Endothelial cell of umbilical vein (primary cell): Measurements from ENCODE around the gene ZFPM1. TPM values are rescaled to one million over a fixed set of nuclear protein-coding genes. Genes with fewer than 3 reads are reported as not detected.

ENCODE experiments used
- BruUV-seq: library from RNA; stranded (reverse); fragments of 400-500 nt; replicated peaks from 2 replicates; lab custom pipeline; 2021; lab: Mats Ljungman, UMichigan
- CTCF ChIA-PET: fragments of 300-600, 350-600 bp; sonication (Branson Sonifier 250); formaldehyde crosslinking; loops from one replicate; lab custom pipeline; 2021; ENCODE audit warnings: antibody characterized with exemption, inconsistent platforms; lab: Charles Lee
- POLR2A ChIA-PET: fragments of 300-600, 350-600 bp; sonication (Branson Sonifier 250); formaldehyde crosslinking; loops from one replicate; lab custom pipeline; 2021; ENCODE audit warnings: antibody characterized with exemption, inconsistent platforms; lab: Charles Lee
- DNase-seq: peaks from one replicate; pipeline ENCODE4 v3.0.0-alpha.2; 2011; ENCODE audit warnings: low read depth, low spot score
- FAIRE-seq: peaks from 2 replicates; lab custom pipeline; 2011; peaks lifted over from hg19 to GRCh38; lab: Jason Lieb, UNC
- H2AFZ ChIP-seq: 2 replicates; pipeline ENCODE4 v1.6.0; 2012; ENCODE audit warnings: low read depth, low read length, control low read depth, inconsistent platforms
- H3K27ac ChIP-seq: 2 replicates; pipeline ENCODE4 v1.5.1; 2011; ENCODE audit warnings: low read depth, mild to moderate bottlenecking, control low read depth, low read length, moderate library complexity; ENCODE audit not compliant: insufficient read depth
- H3K27me3 ChIP-seq, 2 experiments: 2 replicates each; pipeline versions ENCODE4 v1.6.0 to v1.6.1; 2011; ENCODE audit warnings: low read length in 2 of 2, mixed read lengths in 1 of 2; ENCODE audit not compliant: control insufficient read depth in 2 of 2, insufficient read depth in 2 of 2
- H3K36me3 ChIP-seq, 2 experiments: 2 replicates in 1 of 2; 3 replicates in 1 of 2; pipeline ENCODE4 v1.5.1; 2011; ENCODE audit warnings: low read length in 2 of 2, mild to moderate bottlenecking in 1 of 2, moderate library complexity in 1 of 2; ENCODE audit not compliant: control insufficient read depth in 2 of 2, insufficient read depth in 2 of 2; ENCODE audit errors: extremely low read depth in 1 of 2
- H3K4me1 ChIP-seq: 3 replicates; pipeline ENCODE4 v1.5.1; 2011; ENCODE audit warnings: mild to moderate bottlenecking, low read length; ENCODE audit not compliant: control insufficient read depth, insufficient read depth; ENCODE audit errors: extremely low read depth
- H3K4me2 ChIP-seq: 2 replicates; pipeline ENCODE4 v1.6.1; 2011; ENCODE audit warnings: low read length, control low read depth, mixed read lengths; ENCODE audit not compliant: insufficient read depth
- H3K4me3 ChIP-seq, 3 experiments: fragments of 200-600 bp in 1 of 3; sonication (generic), shearing (Covaris generic) in 1 of 3; replicated peaks in 1 of 3; 2 replicates each; pipeline ENCODE4 v1.5.1; 2011 to 2016; ENCODE audit warnings: control low read depth in 3 of 3, low read length in 3 of 3, mild to moderate bottlenecking in 2 of 3, inconsistent platforms in 1 of 3, low read depth in 1 of 3, moderate library complexity in 1 of 3; ENCODE audit not compliant: insufficient read depth in 1 of 3
- H3K79me2 ChIP-seq: 2 replicates; pipeline ENCODE4 v1.6.0; 2012; ENCODE audit warnings: low read length, inconsistent platforms; ENCODE audit not compliant: control insufficient read depth, insufficient read depth
- H3K9ac ChIP-seq: replicated peaks from 2 replicates; pipeline ENCODE3; 2011; ENCODE audit warnings: low read length, control low read depth; ENCODE audit not compliant: insufficient read depth; ENCODE audit errors: extremely low read depth
- H3K9me1 ChIP-seq: replicated peaks from 3 replicates; pipeline ENCODE4 v1.6.0; 2011; ENCODE audit warnings: mild to moderate bottlenecking, low read length; ENCODE audit not compliant: control insufficient read depth, insufficient read depth; ENCODE audit errors: extremely low read depth
- H3K9me3 ChIP-seq: replicated peaks from 2 replicates; pipeline ENCODE4 v1.5.1; 2012; ENCODE audit warnings: low read length, inconsistent platforms; ENCODE audit not compliant: control insufficient read depth, insufficient read depth
- H4K20me1 ChIP-seq: replicated peaks from 2 replicates; pipeline ENCODE3; 2011; ENCODE audit warnings: mild to moderate bottlenecking, low read length; ENCODE audit not compliant: control insufficient read depth, insufficient read depth; ENCODE audit errors: extremely low read depth
- GATA2 ChIP-seq: IDR thresholded peaks from 2 replicates; pipeline ENCODE4 v1.7.0; 2011; ENCODE audit warnings: low read depth, mild to moderate bottlenecking, moderate library complexity, mixed read lengths, low read length; ENCODE audit not compliant: insufficient read length, insufficient read depth
- JUN ChIP-seq: IDR thresholded peaks from 2 replicates; pipeline ENCODE4 v1.6.1; 2011; ENCODE audit warnings: borderline replicate concordance, low read depth; ENCODE audit not compliant: insufficient read length, insufficient read depth
- MAX ChIP-seq: IDR thresholded peaks from 2 replicates; pipeline ENCODE4 v1.6.1; 2011; ENCODE audit not compliant: insufficient read depth, insufficient read length
- MYC ChIP-seq: IDR thresholded peaks from one replicate; pipeline ENCODE4 v1.6.1; 2011; ENCODE audit warnings: mild to moderate bottlenecking, low read depth, low read length
- POLR2A ChIP-seq: IDR thresholded peaks from 2 replicates; pipeline ENCODE4 v1.6.1; 2012; ENCODE audit warnings: low read depth, mild to moderate bottlenecking, control low read depth, low read length
- POLR2AphosphoS5 ChIP-seq: IDR thresholded peaks from 2 replicates; pipeline ENCODE4 v1.6.1; 2012; ENCODE audit warnings: low read depth, mild to moderate bottlenecking, control low read depth, low read length, moderate library complexity; ENCODE audit not compliant: insufficient read depth
- dilution Hi-C: fragments of 300-500 bp; cut with MboI; formaldehyde crosslinking; loops from one replicate; pipeline ENCODE4 v1.15.0; 2019; ENCODE audit warnings: low sequenced_read_pairs; ENCODE audit not compliant: extremely low pct_ligation_motif_present
- intact Hi-C: fragments of 100-400 bp; cut with micrococcal nuclease; formaldehyde crosslinking; loops from one replicate; pipeline ENCODE4 v1.10.0; 2022
- polyA plus RNA-seq, 4 experiments: library from polyadenylated mRNA; depleted of rRNA in 3 of 4; stranded (reverse) in 3 of 4; unstranded in 1 of 4; fragments of >200 nt; gene quantifications; 2 replicates each; pipeline versions ENCODE4 v1.2.1 to v1.2.3, GENCODE V29; 2011 to 2012; ENCODE audit warnings: missing spikeins in 1 of 4
- total RNA-seq: library from RNA; stranded (reverse); gene quantifications from 2 replicates; pipeline ENCODE4 v1.2.3, GENCODE V29; 2021
- TF ChIP-seq, protein P1 (sequence below), 2 donors: IDR thresholded peaks; 1 replicate in 1 of 2; 2 replicates in 1 of 2; pipeline ENCODE4 v1.5.1; 2011; ENCODE audit warnings: low read length in 2 of 2, mild to moderate bottlenecking in 2 of 2, moderate library complexity in 2 of 2, control low read depth in 1 of 2, inconsistent platforms in 1 of 2, low read depth in 1 of 2; ENCODE audit not compliant: insufficient read depth in 1 of 2; ENCODE audit errors: extremely low read depth in 1 of 2

The ZFPM1 gene
- total and polyA plus RNA-seq, 2 donors (not counting 3 experiments of a cell fraction or from before 2014, with no cell fraction given), result 0.37 to 7.5 TPM

- ChIA-PET CTCF (no interaction called here), POLR2A (no interaction called here)
- Histone ChIP-seq H4K20me1 (no peaks in the 10 kb centered on the region), H3K4me2 (no peak overlapping the region), H3K9ac (no peak overlapping the region), H2AFZ (no peak overlapping the region), H3K36me3 (no peaks in the 10 kb centered on the region), H3K27me3 (no peaks in the 10 kb centered on the region), H3K79me2 (no peaks in the 10 kb centered on the region), H3K9me3 (no peaks in the 10 kb centered on the region), H3K4me3 (no peak overlapping the region), H3K27ac (no peak overlapping the region), H3K4me1 (peaks cover 15% of the 10 kb centered on the region), H3K9me1 (no peaks in the 10 kb centered on the region)
- intact Hi-C loops, result no loop called here
- BruUV-seq, result no TSS peak
- dilution Hi-C loops, result no loop called here
- TF ChIP-seq GATA2 (no peak), POLR2A (no peak), MAX (no peak), MYC (no peak), JUN (no peak), POLR2AphosphoS5 (no peak)
- TF ChIP-seq, protein P1, sequence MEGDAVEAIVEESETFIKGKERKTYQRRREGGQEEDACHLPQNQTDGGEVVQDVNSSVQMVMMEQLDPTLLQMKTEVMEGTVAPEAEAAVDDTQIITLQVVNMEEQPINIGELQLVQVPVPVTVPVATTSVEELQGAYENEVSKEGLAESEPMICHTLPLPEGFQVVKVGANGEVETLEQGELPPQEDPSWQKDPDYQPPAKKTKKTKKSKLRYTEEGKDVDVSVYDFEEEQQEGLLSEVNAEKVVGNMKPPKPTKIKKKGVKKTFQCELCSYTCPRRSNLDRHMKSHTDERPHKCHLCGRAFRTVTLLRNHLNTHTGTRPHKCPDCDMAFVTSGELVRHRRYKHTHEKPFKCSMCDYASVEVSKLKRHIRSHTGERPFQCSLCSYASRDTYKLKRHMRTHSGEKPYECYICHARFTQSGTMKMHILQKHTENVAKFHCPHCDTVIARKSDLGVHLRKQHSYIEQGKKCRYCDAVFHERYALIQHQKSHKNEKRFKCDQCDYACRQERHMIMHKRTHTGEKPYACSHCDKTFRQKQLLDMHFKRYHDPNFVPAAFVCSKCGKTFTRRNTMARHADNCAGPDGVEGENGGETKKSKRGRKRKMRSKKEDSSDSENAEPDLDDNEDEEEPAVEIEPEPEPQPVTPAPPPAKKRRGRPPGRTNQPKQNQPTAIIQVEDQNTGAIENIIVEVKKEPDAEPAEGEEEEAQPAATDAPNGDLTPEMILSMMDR (IDR thresholded peaks at IDR 0.05; ENCODE audit: extremely low read depth in 1 of 2, insufficient read depth in 1 of 2, low read depth in 1 of 2, low read length in 2 of 2), result no peak
- FAIRE-seq (no peak), DNase-seq (no peak)
Observed at GRCh38 chr16:88521674-88522073, 68.6 kb downstream of the ZFPM1 start.
